Neural progenitor cell (in vitro differentiated cells): ENCODE results near the gene PIGN. TPM values are rescaled to one million over a fixed set of nuclear protein-coding genes. Genes with fewer than 3 reads are reported as not detected.

Source experiments
- DNase-seq: peaks from one replicate; pipeline ENCODE4 v3.0.0-alpha.2; 2016; ENCODE audit warnings: low spot score
- H2AFZ ChIP-seq: fragments of 200-600 bp; sonication (generic); replicated peaks from 2 replicates; pipeline ENCODE4 v1.6.1; 2016; ENCODE audit warnings: antibody characterized with exemption
- H3F3A ChIP-seq: fragments of 200-600 bp; sonication (generic); 2 replicates; pipeline ENCODE4 v1.6.1; 2016; ENCODE audit warnings: antibody characterized with exemption, low read depth
- H3K27ac ChIP-seq: fragments of 200-600 bp; sonication (generic); 2 replicates; pipeline ENCODE4 v1.5.1; 2016; ENCODE audit warnings: mild to moderate bottlenecking
- H3K27me3 ChIP-seq: fragments of 200-600 bp; sonication (generic); 2 replicates; pipeline ENCODE4 v1.6.1; 2016; ENCODE audit warnings: mild to moderate bottlenecking, moderate library complexity
- H3K36me3 ChIP-seq: fragments of 200-600 bp; sonication (generic); 2 replicates; pipeline ENCODE4 v1.5.1; 2016
- H3K4me1 ChIP-seq: fragments of 200-600 bp; sonication (generic); 2 replicates; pipeline ENCODE4 v1.6.1; 2016; ENCODE audit warnings: mixed run types
- H3K4me2 ChIP-seq: fragments of 200-600 bp; sonication (generic); 2 replicates; pipeline ENCODE4 v1.6.1; 2016
- H3K4me3 ChIP-seq: fragments of 200-600 bp; sonication (generic); 2 replicates; pipeline ENCODE4 v1.5.1; 2016
- H3K79me2 ChIP-seq: fragments of 200-600 bp; sonication (generic); 2 replicates; pipeline ENCODE4 v1.6.1; 2016; ENCODE audit warnings: low read depth
- H3K9ac ChIP-seq: fragments of 200-600 bp; sonication (generic); 2 replicates; pipeline ENCODE4 v1.6.1; 2016
- H3K9me3 ChIP-seq: fragments of 200-600 bp; sonication (generic); 2 replicates; pipeline ENCODE4 v1.5.1; 2016; ENCODE audit warnings: low read depth
- H4K20me1 ChIP-seq: fragments of 200-600 bp; sonication (generic); 2 replicates; pipeline ENCODE4 v1.6.1; 2016; ENCODE audit warnings: low read depth
- H3K27ac Mint-ChIP-seq: 3 replicates; pipeline ENCODE4 v1.8.0; 2021; ENCODE audit warnings: mixed read lengths
- H3K27me3 Mint-ChIP-seq: 2 replicates; pipeline ENCODE4 v1.8.0; 2022; ENCODE audit warnings: low read depth, mild to moderate bottlenecking, inconsistent platforms, moderate library complexity, mixed read lengths; ENCODE audit not compliant: insufficient read depth
- H3K36me3 Mint-ChIP-seq: 3 replicates; pipeline ENCODE4 v1.8.0; 2021; ENCODE audit warnings: mixed read lengths
- H3K4me1 Mint-ChIP-seq: 3 replicates; pipeline ENCODE4 v1.8.0; 2021; ENCODE audit warnings: mixed read lengths
- H3K4me3 Mint-ChIP-seq: 3 replicates; pipeline ENCODE4 v1.8.0; 2021; ENCODE audit warnings: mild to moderate bottlenecking, moderate library complexity, mixed read lengths
- H3K9me3 Mint-ChIP-seq: 3 replicates; pipeline ENCODE4 v1.8.0; 2020; ENCODE audit warnings: mixed read lengths
- CTCF ChIP-seq: fragments of 200-600 bp; sonication (generic); IDR thresholded peaks from 2 replicates; pipeline ENCODE4 v1.5.1; 2017; ENCODE audit warnings: antibody characterized with exemption, mild to moderate bottlenecking
- EZH2 ChIP-seq: fragments of 200-600 bp; sonication (generic); IDR thresholded peaks from 2 replicates; pipeline ENCODE4 v1.6.1; 2017; ENCODE audit warnings: antibody characterized with exemption, mild to moderate bottlenecking, moderate library complexity
- EZH2phosphoT487 ChIP-seq: fragments of 200-600 bp; sonication (generic); IDR thresholded peaks from 2 replicates; pipeline ENCODE4 v1.6.1; 2017; ENCODE audit warnings: antibody characterized with exemption
- total RNA-seq: library from RNA; depleted of rRNA; stranded (reverse); fragments of >200 nt; gene quantifications from 2 replicates; pipeline ENCODE4 v1.2.3, GENCODE V29; 2015; ENCODE audit warnings: low replicate concordance

Gene PIGN
- total RNA-seq, 1 donor from 2014 or later, result 48.9 TPM

- H3K27me3 ChIP-seq, result no peaks in the 10 kb centered on the region
- no peaks in the 10 kb centered on the region for H3K9me3 ChIP-seq
- no peak overlapping the region for H3K9ac ChIP-seq
- H2AFZ ChIP-seq, result no peak overlapping the region
- H3K27ac ChIP-seq, result no peak overlapping the region
- H3K9me3 Mint-ChIP-seq, result no peaks in the 10 kb centered on the region
- no peak overlapping the region for H3K4me3 ChIP-seq
- H3K36me3 ChIP-seq, result no peaks in the 10 kb centered on the region
- no peak for DNase-seq
- H3K36me3 Mint-ChIP-seq, result peaks cover 4% of the 10 kb centered on the region
- H3F3A ChIP-seq, result no peaks in the 10 kb centered on the region
- TF ChIP-seq EZH2 (no peak), EZH2phosphoT487 (no peak), CTCF (no peak)
- H3K27me3 Mint-ChIP-seq, result no peaks in the 10 kb centered on the region
- no peaks in the 10 kb centered on the region for H3K4me1 ChIP-seq
- no peaks in the 10 kb centered on the region for H3K4me1 Mint-ChIP-seq
- H3K4me3 Mint-ChIP-seq, result no peak overlapping the region
- no peak overlapping the region for H3K4me2 ChIP-seq
- peaks cover 26% of the 10 kb centered on the region for H4K20me1 ChIP-seq
- no peak overlapping the region for H3K27ac Mint-ChIP-seq
- H3K79me2 ChIP-seq, result peaks cover 94% of the 10 kb centered on the region
These were observed 12.8 kb upstream of the PIGN start for GRCh38 chr18:62199629-62200028.

GRCh38 chr18:62198259-62198658 lies 11.4 kb upstream of the PIGN start:
- H3K4me3 Mint-ChIP-seq, result no peak overlapping the region
- Histone ChIP-seq H2AFZ (no peak overlapping the region), H3K4me1 (no peaks in the 10 kb centered on the region), H3K36me3 (no peaks in the 10 kb centered on the region), H3K4me3 (no peak overlapping the region), H4K20me1 (peaks cover 26% of the 10 kb centered on the region), H3K79me2 (peaks cover 98% of the 10 kb centered on the region), H3K4me2 (no peak overlapping the region), H3K9ac (no peak overlapping the region), H3K27me3 (no peaks in the 10 kb centered on the region), H3F3A (no peaks in the 10 kb centered on the region), H3K9me3 (no peaks in the 10 kb centered on the region), H3K27ac (no peak overlapping the region)
- H3K4me1 Mint-ChIP-seq, result no peaks in the 10 kb centered on the region
- peaks cover under 1% of the 10 kb centered on the region for H3K9me3 Mint-ChIP-seq
- DNase-seq, result no peak
- H3K27me3 Mint-ChIP-seq, result no peaks in the 10 kb centered on the region
- H3K36me3 Mint-ChIP-seq, result peaks cover 8% of the 10 kb centered on the region
- H3K27ac Mint-ChIP-seq, result no peak overlapping the region
- TF ChIP-seq EZH2phosphoT487, result no peak
- TF ChIP-seq EZH2, result no peak
- TF ChIP-seq CTCF, result no peak

GRCh38 chr18:62196980-62197379 lies 10.1 kb upstream of the PIGN start:
- Mint-ChIP-seq H3K27ac (no peak overlapping the region), H3K27me3 (no peaks in the 10 kb centered on the region), H3K4me3 (no peak overlapping the region), H3K4me1 (no peaks in the 10 kb centered on the region), H3K36me3 (peaks cover 15% of the 10 kb centered on the region), H3K9me3 (peaks cover 11% of the 10 kb centered on the region)
- TF ChIP-seq EZH2 (no peak), CTCF (no peak), EZH2phosphoT487 (no peak)
- no peak overlapping the region for H2AFZ ChIP-seq
- H3F3A ChIP-seq, result no peaks in the 10 kb centered on the region
- no peaks in the 10 kb centered on the region for H3K36me3 ChIP-seq
- no peak overlapping the region for H3K9ac ChIP-seq
- H3K9me3 ChIP-seq, result no peaks in the 10 kb centered on the region
- peaks cover 26% of the 10 kb centered on the region for H4K20me1 ChIP-seq
- H3K4me3 ChIP-seq, result no peak overlapping the region
- no peak overlapping the region for H3K27ac ChIP-seq
- H3K4me2 ChIP-seq, result no peak overlapping the region
- peaks cover 100% of the 10 kb centered on the region for H3K79me2 ChIP-seq
- no peaks in the 10 kb centered on the region for H3K27me3 ChIP-seq
- DNase-seq, result no peak
- H3K4me1 ChIP-seq, result no peaks in the 10 kb centered on the region
